ENCODE data around the gene MYH15. TPM values are rescaled to one million over a fixed set of nuclear protein-coding genes. Genes with fewer than 3 reads are reported as not detected.
A peak's percentile ranks its signal among the peaks of the same experiment; 100 is the strongest.

MYH15 gene
- total RNA-seq, 4 donors from 2014 or later, result 0.08 to 0.11 (median 0.10) TPM; not detected in 1

- TF ChIP-seq POLR2A (IDR thresholded peaks at IDR 0.05) (no peak), CTCF (IDR thresholded peaks at IDR 0.05) (no peak)
These were observed 96.4 kb downstream of the MYH15 start for GRCh38 chr3:108414007-108414406.

GRCh38 chr3:108412121-108412750, 98.2 kb downstream of the MYH15 start:
- WGBS, 2 donors, result 81 to 86% methylated on average over 6 of the region's 6 CpGs
- H3K9me3 ChIP-seq, result no peaks in the 10 kb centered on the region
- no peaks in the 10 kb centered on the region for H3K36me3 ChIP-seq
- DNase-seq, result no peak
- no peak for TF ChIP-seq POLR2A (IDR thresholded peaks at IDR 0.05)
- TF ChIP-seq CTCF (IDR thresholded peaks at IDR 0.05), result no peak
- intact Hi-C loops (cut with DNase I), result no loop called here
- H3K4me1 ChIP-seq, result peaks cover 0 to 3% of the 10 kb centered on the region in 2 donors
- no peaks in the 10 kb centered on the region for H3K27me3 ChIP-seq
- no peak overlapping the region for H3K4me3 ChIP-seq (replicated peaks in 1 of 3)
- no peak overlapping the region for H3K27ac ChIP-seq

More at GRCh38 chr3:108414007-108414406, 96.4 kb downstream of the MYH15 start:
- Histone ChIP-seq H3K4me3 (replicated peaks in 1 of 3) (no peak overlapping the region), H3K27ac (no peak overlapping the region), H3K36me3 (no peaks in the 10 kb centered on the region), H3K4me1 (peaks cover 0 to 3% of the 10 kb centered on the region in 2 donors), H3K9me3 (no peaks in the 10 kb centered on the region), H3K27me3 (no peaks in the 10 kb centered on the region)
- DNase-seq, result peak; percentile 26 to 35
- WGBS, 2 donors, result 46 to 50% methylated on average over 5 of the region's 5 CpGs
- intact Hi-C loops (cut with DNase I), result no loop called here

- TF ChIP-seq POLR2A (IDR thresholded peaks at IDR 0.05), result no peak
- no peak for TF ChIP-seq CTCF (IDR thresholded peaks at IDR 0.05)
- intact Hi-C loops (cut with DNase I), result no loop called here
- H3K9me3 ChIP-seq, result no peaks in the 10 kb centered on the region
- DNase-seq, result peak; percentile 90 to 92
- H3K4me1 ChIP-seq, result peaks cover 0 to 3% of the 10 kb centered on the region in 2 donors
- H3K27me3 ChIP-seq, result no peaks in the 10 kb centered on the region
- 41 to 43% methylated on average over 9 to 10 of the region's 11 CpGs for WGBS, 2 donors
- no peaks in the 10 kb centered on the region for H3K36me3 ChIP-seq
- H3K4me3 ChIP-seq (replicated peaks in 1 of 3), result no peak overlapping the region
- no peak overlapping the region for H3K27ac ChIP-seq
These were observed 99.8 kb downstream of the MYH15 start for GRCh38 chr3:108410531-108410984.

- H3K27ac ChIP-seq, result no peak overlapping the region
- no peak overlapping the region for H3K4me3 ChIP-seq (replicated peaks in 1 of 3)
- no peaks in the 10 kb centered on the region for H3K9me3 ChIP-seq
- H3K36me3 ChIP-seq, result no peaks in the 10 kb centered on the region
- intact Hi-C loops (cut with DNase I), result no loop called here
- 80 to 92% methylated on average over 4 of the region's 4 CpGs for WGBS, 2 donors
- H3K27me3 ChIP-seq, result no peaks in the 10 kb centered on the region
- peaks cover 4 to 6% of the 10 kb centered on the region in 2 donors for H3K4me1 ChIP-seq
- DNase-seq, result no peak
- TF ChIP-seq POLR2A (IDR thresholded peaks at IDR 0.05), result no peak
- no peak for TF ChIP-seq CTCF (IDR thresholded peaks at IDR 0.05)
These were observed 100.6 kb downstream of the MYH15 start for GRCh38 chr3:108409800-108410178.

All from thyroid gland (tissue), 4 donors.